ENCODE data around the gene HNRNPM.
"Not testable (repeated sequence)": the region's sequence is repeated elsewhere in the genome, so short reads cannot be mapped to it uniquely, and the experiment has no call there.

Gene HNRNPM

DNA sequence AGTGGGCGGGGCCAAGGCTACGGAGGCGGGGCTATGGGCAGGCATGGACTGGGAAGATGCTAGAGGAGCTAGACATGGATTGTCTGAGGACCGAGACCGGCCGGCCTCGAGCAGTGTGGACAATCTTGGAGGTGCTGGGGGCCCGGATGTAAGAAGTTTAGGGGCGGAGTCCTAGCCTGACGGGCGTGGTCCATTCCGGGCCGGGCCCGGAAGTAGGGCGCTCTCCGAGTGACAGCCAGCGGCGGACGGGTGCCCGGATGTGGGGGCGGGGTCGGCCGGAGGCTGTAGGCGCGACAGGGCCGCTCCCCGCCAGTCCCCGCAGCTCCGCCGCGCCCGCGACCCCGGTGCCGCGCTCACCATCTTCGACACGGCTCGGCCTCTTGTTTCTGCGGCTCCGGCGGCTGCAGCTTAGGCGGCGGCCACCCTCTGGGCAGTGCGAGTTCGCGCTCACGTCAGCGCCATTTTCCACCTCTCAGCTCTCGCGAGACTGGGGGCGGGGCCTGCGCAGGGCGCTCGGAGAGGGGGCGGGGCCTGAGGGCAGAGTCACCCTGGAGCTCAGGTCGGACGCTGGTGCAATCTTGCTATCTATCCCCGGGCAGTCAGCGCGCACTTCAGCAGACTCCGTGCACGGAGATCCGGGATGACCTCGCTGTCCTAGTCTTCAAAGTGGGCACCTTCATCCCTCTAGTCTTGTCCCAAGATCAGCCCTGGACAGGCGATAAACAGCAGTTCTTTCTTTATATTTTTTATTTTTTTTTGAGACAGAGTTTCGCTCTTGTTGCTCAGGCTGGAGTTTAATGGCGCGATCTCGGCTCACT, 69.1 kb downstream of the HNRNPM start, which contains the start of gene ZNF414:
Gene ZNF414, minus strand, starts transcription at position 481 of the 818 bp plus-strand sequence. Its CDS starts 121 bp downstream, at position 360.
- peak; percentile 97 to 99 for DNase-seq

DNA sequence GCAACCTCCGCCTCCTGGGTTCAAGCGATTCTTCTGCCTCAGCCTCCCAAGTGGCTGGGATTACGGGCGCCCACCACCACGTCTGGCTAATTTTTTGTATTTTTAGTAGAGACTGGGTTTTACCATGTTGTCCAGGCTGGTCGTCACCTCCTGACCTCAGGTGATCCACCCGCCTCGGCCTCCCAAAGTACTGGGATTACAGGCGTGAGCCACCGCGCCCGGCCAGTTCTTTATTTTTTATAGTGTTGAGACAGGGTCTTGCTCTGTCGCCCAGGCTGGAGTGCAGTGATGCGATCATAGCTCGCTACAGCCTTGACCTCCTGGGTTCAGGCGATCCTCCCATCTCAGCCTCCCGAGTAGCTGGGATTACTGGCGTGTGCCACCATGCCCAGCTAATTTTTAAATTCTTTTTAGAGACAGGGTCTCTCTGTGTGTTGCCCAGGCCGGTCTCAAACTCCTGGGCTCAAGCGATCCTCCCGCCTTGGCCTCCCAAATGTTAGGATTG, 69.8 kb downstream of the HNRNPM start:
- not testable (repeated sequence) for DNase-seq

GRCh38 chr19:8515317-8515716, 70.5 kb downstream of the HNRNPM start:
- peak; percentile 57 to 65 for DNase-seq

DNA sequence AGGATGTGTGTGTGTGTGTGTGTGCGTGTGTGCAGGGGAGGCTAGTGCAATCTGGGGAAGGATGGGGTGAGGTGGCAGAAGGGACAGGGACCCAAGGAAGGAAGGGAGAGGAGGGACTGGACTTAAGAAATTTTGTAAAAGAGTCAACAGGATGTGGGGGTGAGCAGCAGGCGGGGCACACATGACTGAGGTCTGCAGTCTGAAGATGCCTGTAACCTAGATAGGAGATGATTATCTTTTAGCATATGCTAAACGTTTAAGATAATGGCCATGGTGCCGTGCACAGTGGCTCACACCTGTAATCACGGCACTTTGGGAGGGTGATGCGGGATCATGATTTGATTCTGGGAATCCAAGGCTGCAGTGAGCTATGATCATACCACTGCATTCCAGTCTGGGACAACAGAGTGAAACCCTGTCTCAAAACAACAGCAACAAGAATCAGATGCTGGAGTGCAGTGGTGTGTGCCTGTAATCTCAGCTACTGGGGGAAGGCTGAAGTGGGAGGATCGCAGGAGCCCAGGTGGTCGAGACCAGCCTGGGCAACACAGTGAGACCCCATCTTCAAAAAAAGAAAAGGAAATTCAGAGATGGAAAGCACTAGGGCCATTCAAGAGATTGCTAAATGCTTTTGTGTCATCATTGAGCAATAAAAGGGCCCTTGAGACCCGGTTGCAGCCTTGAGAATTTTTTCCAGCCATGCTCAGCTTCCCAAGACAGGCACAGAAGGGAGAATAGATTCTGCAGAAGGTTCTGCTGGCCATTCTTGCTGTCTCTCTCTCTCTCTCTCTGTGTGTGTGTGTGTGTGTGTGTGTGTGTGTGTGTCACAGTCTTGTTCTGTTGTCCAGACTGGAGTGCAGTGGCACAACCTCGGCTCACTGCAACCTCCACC, 73.0 kb downstream of the HNRNPM start:
- peak in 1 of 2 experiments; percentile 39 for DNase-seq

GRCh38 chr19:8518536-8518935, 73.8 kb downstream of the HNRNPM start:
- DNase-seq: no peak

- no peak for DNase-seq
Observed at GRCh38 chr19:8519388-8519787, 74.6 kb downstream of the HNRNPM start.

GRCh38 chr19:8525401-8525684, 80.6 kb downstream of the HNRNPM start:
- DNase-seq: no peak

GRCh38 chr19:8526345-8527091, 81.7 kb downstream of the HNRNPM start:
- no peak for DNase-seq

DNA sequence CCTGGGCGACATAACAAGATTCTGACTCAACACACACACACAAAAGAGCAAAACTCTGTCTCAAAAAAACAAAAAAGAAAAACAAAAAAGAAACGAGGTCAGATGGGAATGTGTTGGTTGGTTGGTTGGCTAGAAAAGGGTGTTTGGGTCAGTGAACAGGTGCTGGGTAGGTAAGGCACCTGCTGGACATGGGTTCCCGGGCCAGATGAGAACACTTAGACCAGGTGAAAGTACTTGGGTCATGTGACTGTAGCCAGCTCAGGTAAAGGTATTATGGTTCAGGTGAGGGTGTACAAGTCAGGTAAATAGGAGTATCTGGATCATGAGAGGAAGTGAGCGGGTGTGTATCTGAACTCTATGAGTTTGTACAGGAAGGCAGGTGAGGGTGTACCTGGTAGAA, 83.7 kb downstream of the HNRNPM start:
- no peak for DNase-seq

- no peak for DNase-seq
Observed at GRCh38 chr19:8529369-8530006, 84.7 kb downstream of the HNRNPM start.

DNA sequence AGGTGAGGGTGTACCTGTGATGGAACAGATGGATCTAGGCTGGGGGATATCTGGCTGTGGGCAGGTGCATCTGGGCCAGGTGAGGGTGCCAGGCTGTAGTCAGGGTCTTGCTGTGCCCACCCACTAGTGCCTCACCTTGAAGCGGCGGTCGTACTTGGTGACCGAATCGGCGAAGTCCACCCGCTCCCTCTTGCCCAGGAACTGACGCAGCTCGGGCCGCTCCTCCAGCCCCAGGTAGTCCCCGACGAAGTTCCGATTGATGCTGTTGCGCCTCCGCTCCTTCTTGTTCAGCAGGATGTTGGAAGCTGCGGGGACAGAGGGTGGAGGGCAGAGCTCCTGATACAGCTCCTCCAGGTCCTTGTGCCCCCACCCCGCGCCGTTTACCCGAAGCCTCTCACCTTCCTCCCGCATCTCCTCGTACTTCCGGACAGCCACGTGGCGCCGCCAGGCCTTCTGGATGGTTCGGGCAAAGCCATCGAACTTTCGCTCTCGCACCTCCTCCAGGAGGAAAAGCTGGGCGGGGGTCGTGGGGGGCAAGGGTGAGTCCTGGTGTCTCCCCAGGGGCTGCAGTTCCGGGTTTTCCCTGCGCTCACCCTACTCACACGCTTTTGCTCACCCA, 85.4 kb downstream of the HNRNPM start:
- DNase-seq: no peak

DNA sequence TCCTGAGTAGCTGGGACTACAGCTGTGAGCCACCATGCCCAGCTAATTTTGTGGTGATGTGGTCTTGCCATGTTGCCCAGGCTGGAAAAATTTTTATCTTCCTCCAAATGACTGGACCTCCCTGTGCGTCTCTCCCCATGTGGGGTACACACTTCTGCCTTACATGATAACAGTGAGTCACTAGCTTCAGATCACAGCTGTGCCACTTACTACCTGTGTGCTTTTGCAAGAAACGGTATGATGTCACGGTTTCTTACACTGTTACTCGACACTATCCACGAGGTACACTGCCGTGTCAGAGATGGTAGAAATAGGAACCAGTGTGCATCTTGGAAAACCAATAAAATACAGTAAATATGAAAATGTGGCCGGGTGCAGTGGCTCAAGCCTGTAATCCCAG, 86.7 kb downstream of the HNRNPM start:
- no peak for DNase-seq

DNA sequence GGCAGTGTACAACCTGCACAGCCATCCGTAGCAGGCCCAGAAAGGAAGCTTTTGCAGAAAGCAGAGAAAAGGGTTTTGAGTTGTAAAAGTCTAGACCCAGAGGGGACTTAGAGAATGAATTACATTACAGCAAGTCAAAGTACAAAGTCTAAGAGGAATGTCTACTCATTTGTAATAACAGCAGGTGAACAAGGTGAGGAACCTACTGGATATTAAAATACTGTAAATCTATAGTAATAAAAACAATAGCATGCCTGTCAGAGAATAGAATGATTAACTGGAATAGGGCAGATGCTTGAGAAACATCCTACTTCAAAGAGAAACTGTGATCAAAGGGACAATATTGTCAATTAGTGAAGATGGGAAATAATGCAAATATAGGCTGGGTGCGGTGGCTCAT, 87.5 kb downstream of the HNRNPM start:
- no peak for DNase-seq

GRCh38 chr19:8536282-8536681, 91.5 kb downstream of the HNRNPM start:
- DNase-seq: no peak

DNA sequence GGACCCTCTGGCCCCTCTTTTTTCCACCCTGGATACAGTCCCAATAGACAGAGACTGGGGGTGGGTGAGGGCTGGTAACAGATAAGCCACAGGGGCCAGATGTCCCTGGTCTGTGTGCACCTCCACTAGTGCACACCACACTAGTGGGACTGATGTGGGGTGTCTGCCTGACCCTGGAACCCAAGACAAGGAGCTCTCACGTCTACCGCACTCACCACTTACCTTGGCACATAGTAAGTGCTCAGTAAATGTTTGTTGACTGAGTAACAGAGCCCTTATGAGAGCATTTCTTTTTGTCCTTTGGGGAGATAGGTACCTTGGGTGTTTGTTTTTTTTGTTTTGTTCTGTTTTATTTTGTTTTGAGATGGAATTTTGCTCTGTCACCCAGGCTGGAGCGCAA, 92.3 kb downstream of the HNRNPM start:
- DNase-seq: no peak

All from activated CD4-positive, alpha-beta T cell treated with anti-CD3 and anti-CD28 coated beads, Interleukin-2, amount 50 U/mL, for 48 hours (primary cell).